ENCODE measurements around the gene BTBD19. TPM values are rescaled to one million over a fixed set of nuclear protein-coding genes. Genes with fewer than 3 reads are reported as not detected.

BTBD19 gene
- total and polyA plus RNA-seq, 9 of the 15 experiments (the other 6 are each of a cell fraction or from before 2014, with no cell fraction given) = 0.22 to 2.0 (median 0.95) TPM

- TF ChIP-seq CTBP1 (IDR thresholded peaks at IDR 0.05; ENCODE audit: borderline replicate concordance) = peak; percentile 71; the same call in 1 of the 2 replicates
- TF ChIP-seq ZNF830 (CRISPR knock-in tag; IDR thresholded peaks at IDR 0.05) = no peak
- 0 out of 2 replicates have a peak, but pooled peaks have one; percentile 34 for TF ChIP-seq EHMT2 (IDR thresholded peaks at IDR 0.05)
- 0 out of 2 replicates have a peak, but pooled peaks have one; percentile 49 for TF ChIP-seq ETV5 (CRISPR knock-in tag; IDR thresholded peaks at IDR 0.05; ENCODE audit: low read depth)
- TF ChIP-seq ASH1L (IDR thresholded peaks at IDR 0.05; ENCODE audit: borderline replicate concordance, low read depth, partially characterized antibody) = no peak
- TF ChIP-seq SOX6 (IDR thresholded peaks at IDR 0.05) = peak; percentile 80
- TF ChIP-seq CBFA2T2 (conservative IDR thresholded peaks at IDR 0.05) = peak; percentile 18
- no peak for TF ChIP-seq THRA (IDR thresholded peaks at IDR 0.05)
- peak; percentile 73 for TF ChIP-seq ARID1B (IDR thresholded peaks at IDR 0.05)
- TF ChIP-seq, protein P1, sequence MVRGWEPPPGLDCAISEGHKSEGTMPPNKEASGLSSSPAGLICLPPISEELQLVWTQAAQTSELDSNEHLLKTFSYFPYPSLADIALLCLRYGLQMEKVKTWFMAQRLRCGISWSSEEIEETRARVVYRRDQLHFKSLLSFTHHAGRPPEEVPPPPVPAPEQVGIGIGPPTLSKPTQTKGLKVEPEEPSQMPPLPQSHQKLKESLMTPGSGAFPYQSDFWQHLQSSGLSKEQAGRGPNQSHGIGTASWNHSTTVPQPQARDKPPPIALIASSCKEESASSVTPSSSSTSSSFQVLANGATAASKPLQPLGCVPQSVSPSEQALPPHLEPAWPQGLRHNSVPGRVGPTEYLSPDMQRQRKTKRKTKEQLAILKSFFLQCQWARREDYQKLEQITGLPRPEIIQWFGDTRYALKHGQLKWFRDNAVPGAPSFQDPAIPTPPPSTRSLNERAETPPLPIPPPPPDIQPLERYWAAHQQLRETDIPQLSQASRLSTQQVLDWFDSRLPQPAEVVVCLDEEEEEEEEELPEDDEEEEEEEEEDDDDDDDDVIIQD (CRISPR knock-in tag; IDR thresholded peaks at IDR 0.05) = no peak
Observed at GRCh38 chr1:44790968-44791801, 17.1 kb upstream of the BTBD19 start (continued).

All from K562 (cell line).